ENCODE data around the gene RAB30. TPM values are rescaled to one million over a fixed set of nuclear protein-coding genes. Genes with fewer than 3 reads are reported as not detected.

The RAB30 gene
- total RNA-seq, 1 experiment from 2014 or later = 6.2 TPM

DNA sequence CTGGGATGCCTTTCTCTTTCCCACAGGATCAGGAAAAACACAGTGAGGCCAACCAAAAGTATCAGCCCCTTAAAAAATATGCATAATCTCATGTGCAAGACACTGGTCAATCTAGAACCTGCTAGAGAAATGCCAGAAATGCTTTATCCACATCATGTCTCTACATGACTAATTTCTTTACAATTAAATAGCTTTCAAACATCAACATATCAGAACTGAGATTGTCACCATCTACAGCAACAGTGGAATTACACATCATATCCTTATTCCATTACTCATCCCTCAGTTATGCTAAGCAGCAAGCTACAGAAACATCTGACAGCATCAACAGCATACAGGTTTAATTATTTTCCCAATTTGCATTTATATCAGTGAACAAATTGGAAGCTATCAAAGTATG lies 91.4 kb downstream of the RAB30 start:
- no peaks in the 10 kb centered on the region for H3K9me3 Mint-ChIP-seq
- ChIA-PET POLR2A (no interaction called here), CTCF (no interaction called here)
- peaks cover 6% of the 10 kb centered on the region; the same call in 1 of the 2 replicates for H3K4me1 Mint-ChIP-seq
- H3K4me3 Mint-ChIP-seq = no peak overlapping the region
- DNase-seq (ENCODE audit: low spot score) = no peak
- TF ChIP-seq STAT6 (CRISPR knock-in tag; conservative IDR thresholded peaks at IDR 0.05; ENCODE audit: low read depth) (no peak), ATF3 (CRISPR knock-in tag; conservative IDR thresholded peaks at IDR 0.05) (no peak), SMAD4 (CRISPR knock-in tag; IDR thresholded peaks at IDR 0.05) (no peak), EMX1 (CRISPR knock-in tag; IDR thresholded peaks at IDR 0.05) (no peak), JAZF1 (CRISPR knock-in tag; IDR thresholded peaks at IDR 0.05) (no peak), HMGA2 (CRISPR knock-in tag; IDR thresholded peaks at IDR 0.05) (no peak)
- TF ChIP-seq, protein P1, sequence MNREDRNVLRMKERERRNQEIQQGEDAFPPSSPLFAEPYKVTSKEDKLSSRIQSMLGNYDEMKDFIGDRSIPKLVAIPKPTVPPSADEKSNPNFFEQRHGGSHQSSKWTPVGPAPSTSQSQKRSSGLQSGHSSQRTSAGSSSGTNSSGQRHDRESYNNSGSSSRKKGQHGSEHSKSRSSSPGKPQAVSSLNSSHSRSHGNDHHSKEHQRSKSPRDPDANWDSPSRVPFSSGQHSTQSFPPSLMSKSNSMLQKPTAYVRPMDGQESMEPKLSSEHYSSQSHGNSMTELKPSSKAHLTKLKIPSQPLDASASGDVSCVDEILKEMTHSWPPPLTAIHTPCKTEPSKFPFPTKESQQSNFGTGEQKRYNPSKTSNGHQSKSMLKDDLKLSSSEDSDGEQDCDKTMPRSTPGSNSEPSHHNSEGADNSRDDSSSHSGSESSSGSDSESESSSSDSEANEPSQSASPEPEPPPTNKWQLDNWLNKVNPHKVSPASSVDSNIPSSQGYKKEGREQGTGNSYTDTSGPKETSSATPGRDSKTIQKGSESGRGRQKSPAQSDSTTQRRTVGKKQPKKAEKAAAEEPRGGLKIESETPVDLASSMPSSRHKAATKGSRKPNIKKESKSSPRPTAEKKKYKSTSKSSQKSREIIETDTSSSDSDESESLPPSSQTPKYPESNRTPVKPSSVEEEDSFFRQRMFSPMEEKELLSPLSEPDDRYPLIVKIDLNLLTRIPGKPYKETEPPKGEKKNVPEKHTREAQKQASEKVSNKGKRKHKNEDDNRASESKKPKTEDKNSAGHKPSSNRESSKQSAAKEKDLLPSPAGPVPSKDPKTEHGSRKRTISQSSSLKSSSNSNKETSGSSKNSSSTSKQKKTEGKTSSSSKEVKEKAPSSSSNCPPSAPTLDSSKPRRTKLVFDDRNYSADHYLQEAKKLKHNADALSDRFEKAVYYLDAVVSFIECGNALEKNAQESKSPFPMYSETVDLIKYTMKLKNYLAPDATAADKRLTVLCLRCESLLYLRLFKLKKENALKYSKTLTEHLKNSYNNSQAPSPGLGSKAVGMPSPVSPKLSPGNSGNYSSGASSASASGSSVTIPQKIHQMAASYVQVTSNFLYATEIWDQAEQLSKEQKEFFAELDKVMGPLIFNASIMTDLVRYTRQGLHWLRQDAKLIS (CRISPR knock-in tag; IDR thresholded peaks at IDR 0.05; ENCODE audit: borderline replicate concordance) = no peak
- TF ChIP-seq, protein P2, sequence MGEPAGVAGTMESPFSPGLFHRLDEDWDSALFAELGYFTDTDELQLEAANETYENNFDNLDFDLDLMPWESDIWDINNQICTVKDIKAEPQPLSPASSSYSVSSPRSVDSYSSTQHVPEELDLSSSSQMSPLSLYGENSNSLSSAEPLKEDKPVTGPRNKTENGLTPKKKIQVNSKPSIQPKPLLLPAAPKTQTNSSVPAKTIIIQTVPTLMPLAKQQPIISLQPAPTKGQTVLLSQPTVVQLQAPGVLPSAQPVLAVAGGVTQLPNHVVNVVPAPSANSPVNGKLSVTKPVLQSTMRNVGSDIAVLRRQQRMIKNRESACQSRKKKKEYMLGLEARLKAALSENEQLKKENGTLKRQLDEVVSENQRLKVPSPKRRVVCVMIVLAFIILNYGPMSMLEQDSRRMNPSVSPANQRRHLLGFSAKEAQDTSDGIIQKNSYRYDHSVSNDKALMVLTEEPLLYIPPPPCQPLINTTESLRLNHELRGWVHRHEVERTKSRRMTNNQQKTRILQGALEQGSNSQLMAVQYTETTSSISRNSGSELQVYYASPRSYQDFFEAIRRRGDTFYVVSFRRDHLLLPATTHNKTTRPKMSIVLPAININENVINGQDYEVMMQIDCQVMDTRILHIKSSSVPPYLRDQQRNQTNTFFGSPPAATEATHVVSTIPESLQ (CRISPR knock-in tag; IDR thresholded peaks at IDR 0.05) = no peak
- H3K27ac Mint-ChIP-seq = no peak overlapping the region
- no peaks in the 10 kb centered on the region for H3K27me3 Mint-ChIP-seq (ENCODE audit: low read depth)
- no peak for ATAC-seq
- H3K36me3 Mint-ChIP-seq = no peaks in the 10 kb centered on the region

DNA sequence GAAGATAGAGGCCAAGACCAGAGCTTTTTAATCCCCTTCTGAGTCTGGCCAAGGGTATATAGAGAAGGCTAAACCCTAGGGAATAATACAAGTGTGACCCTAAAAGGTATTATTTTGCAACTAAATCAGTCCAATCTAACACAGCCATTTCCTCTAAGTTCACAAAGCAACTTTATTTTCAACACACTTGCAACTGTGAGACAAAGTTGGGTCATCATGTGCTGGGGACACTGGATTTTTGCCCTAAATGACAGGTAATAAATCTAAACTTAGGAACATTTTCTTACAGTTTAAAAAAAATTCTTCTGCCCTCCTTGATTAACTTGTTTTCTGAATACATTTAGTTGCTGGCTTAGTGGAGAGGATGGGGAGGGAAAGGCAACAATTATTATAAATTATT lies 91.9 kb downstream of the RAB30 start:
- no peaks in the 10 kb centered on the region for H3K36me3 Mint-ChIP-seq
- peaks cover 6% of the 10 kb centered on the region; the same call in 1 of the 2 replicates for H3K4me1 Mint-ChIP-seq
- no peaks in the 10 kb centered on the region for H3K9me3 Mint-ChIP-seq
- peak overlapping the region; percentile 51; the same call in 1 of the 2 replicates for H3K27ac Mint-ChIP-seq
- no peak overlapping the region for H3K4me3 Mint-ChIP-seq
- CTCF ChIA-PET = no interaction called here
- H3K27me3 Mint-ChIP-seq (ENCODE audit: low read depth) = no peaks in the 10 kb centered on the region
- ATAC-seq (no peak), DNase-seq (ENCODE audit: low spot score) (no peak)
- POLR2A ChIA-PET = no interaction called here
- no peak for TF ChIP-seq ATF2 (CRISPR knock-in tag; IDR thresholded peaks at IDR 0.05; ENCODE audit: borderline replicate concordance, low read depth)
- TF ChIP-seq GABPB1 (CRISPR knock-in tag; IDR thresholded peaks at IDR 0.05) = no peak
- TF ChIP-seq ZNF512 (CRISPR knock-in tag; IDR thresholded peaks at IDR 0.05; ENCODE audit: borderline replicate concordance) = no peak
- TF ChIP-seq MAX (CRISPR knock-in tag; IDR thresholded peaks at IDR 0.05) = no peak
- no peak for TF ChIP-seq ZMAT4 (CRISPR knock-in tag; IDR thresholded peaks at IDR 0.05)
- TF ChIP-seq MYBL2 (CRISPR knock-in tag; IDR thresholded peaks at IDR 0.05) = no peak
- TF ChIP-seq GTF2I (CRISPR knock-in tag; conservative IDR thresholded peaks at IDR 0.05) = no peak
- no peak for TF ChIP-seq TEAD4 (CRISPR knock-in tag; IDR thresholded peaks at IDR 0.05)
- no peak for TF ChIP-seq ZNF423 (CRISPR knock-in tag; IDR thresholded peaks at IDR 0.05)
- no peak for TF ChIP-seq ELF4 (CRISPR knock-in tag; IDR thresholded peaks at IDR 0.05; ENCODE audit: low read depth)
- TF ChIP-seq ZNF219 (CRISPR knock-in tag; IDR thresholded peaks at IDR 0.05; ENCODE audit: borderline replicate concordance) = no peak

Data from WTC11 (cell line).